Measurements from ENCODE around the gene GFER.
"Not testable (repeated sequence)": the region's sequence is repeated elsewhere in the genome, so short reads cannot be mapped to it uniquely, and the experiment has no call there.

The GFER gene

GRCh38 chr16:1983544-1984346 is at the start of gene GFER:
Gene GFER (plus strand): TSS chr16:1984193. CDS start chr16:1984219, 26 bp downstream.
- DNase-seq = peak; percentile 64

GRCh38 chr16:1936945-1937479 is 47.0 kb upstream of the GFER start:
- DNase-seq = no peak

- DNase-seq = no peak
Observed at GRCh38 chr16:1938316-1938715, 45.7 kb upstream of the GFER start.

GRCh38 chr16:1938910-1939309 is 45.1 kb upstream of the GFER start:
- DNase-seq = no peak

GRCh38 chr16:1939833-1940232 is 44.2 kb upstream of the GFER start:
- not testable (repeated sequence) for DNase-seq

- DNase-seq = no peak
Observed at GRCh38 chr16:1940273-1941161, 43.5 kb upstream of the GFER start.

- DNase-seq = no peak
Observed at GRCh38 chr16:1941162-1942046, 42.6 kb upstream of the GFER start.

GRCh38 chr16:1942047-1942809 is 41.8 kb upstream of the GFER start:
- no peak for DNase-seq

- DNase-seq = peak; percentile 100
Observed at GRCh38 chr16:1942810-1943726, 40.9 kb upstream of the GFER start, which contains the start of gene MSRB1. Gene MSRB1 (minus strand): TSS chr16:1943199. CDS start chr16:1943156, 43 bp downstream.

GRCh38 chr16:1944612-1945199 is 39.3 kb upstream of the GFER start:
- no peak for DNase-seq

GRCh38 chr16:1945559-1946391 is 38.2 kb upstream of the GFER start:
- no peak for DNase-seq

- DNase-seq = no peak
Observed at GRCh38 chr16:1946495-1947368, 37.3 kb upstream of the GFER start.

- DNase-seq = no peak
Observed at GRCh38 chr16:1947369-1947670, 36.7 kb upstream of the GFER start.

GRCh38 chr16:1949507-1949906 is 34.5 kb upstream of the GFER start:
- no peak for DNase-seq

- DNase-seq = no peak
Observed at GRCh38 chr16:1950047-1950446, 33.9 kb upstream of the GFER start.

GRCh38 chr16:1950559-1950958 is 33.4 kb upstream of the GFER start:
- no peak for DNase-seq

GRCh38 chr16:1953734-1954133 is 30.3 kb upstream of the GFER start:
- no peak for DNase-seq

GRCh38 chr16:1957434-1958142 is 26.4 kb upstream of the GFER start:
- not testable (repeated sequence) for DNase-seq
